ENCODE results near the gene GRID2. TPM values are rescaled to one million over a fixed set of nuclear protein-coding genes. Genes with fewer than 3 reads are reported as not detected.

The GRID2 gene
- total RNA-seq, 1 experiment from 2014 or later: not detected

- Mint-ChIP-seq H3K27me3 (ENCODE audit: insufficient read depth, unreplicated experiment) (no peaks in the 10 kb centered on the region), H3K9me3 (ENCODE audit: unreplicated experiment) (no peaks in the 10 kb centered on the region), H3K4me3 (ENCODE audit: unreplicated experiment) (no peak overlapping the region), H3K36me3 (ENCODE audit: insufficient read depth, unreplicated experiment) (no peaks in the 10 kb centered on the region), H3K27ac (ENCODE audit: unreplicated experiment) (no peak overlapping the region), H3K4me1 (ENCODE audit: low read depth, unreplicated experiment) (no peaks in the 10 kb centered on the region)
- no peaks in the 10 kb centered on the region for H3K36me3 ChIP-seq (ENCODE audit: control insufficient read depth, insufficient read depth, low read length)
- POLR2A ChIA-PET: no interaction called here
- H3K4me3 ChIP-seq (ENCODE audit: low read depth, low read length): no peak overlapping the region
- peaks cover 16% of the 10 kb centered on the region for H3K4me1 ChIP-seq
- no peak for TF ChIP-seq CTCF (IDR thresholded peaks at IDR 0.05; ENCODE audit: insufficient read depth in 1 of 2, low read depth in 1 of 2, low read length in 1 of 2, severe bottlenecking in 1 of 2, unreplicated experiment in 1 of 2)
- intact Hi-C loops (cut with micrococcal nuclease; ENCODE audit: unreplicated experiment): no loop called here
- no TSS peak for BruUV-seq (replicated peaks)
- no peak for DNase-seq
- H3K27me3 ChIP-seq (replicated peaks; ENCODE audit: control insufficient read depth, insufficient read depth, low read length): no peaks in the 10 kb centered on the region
- CTCF ChIA-PET: no interaction called here
- H3K9me3 ChIP-seq: no peaks in the 10 kb centered on the region
These were observed 665.2 kb downstream of the GRID2 start for GRCh38 chr4:92968996-92969395.

- POLR2A ChIA-PET: no interaction called here
- no peaks in the 10 kb centered on the region for H3K4me1 Mint-ChIP-seq (ENCODE audit: low read depth, unreplicated experiment)
- H3K4me1 ChIP-seq: peaks cover 16% of the 10 kb centered on the region
- CTCF ChIA-PET: no interaction called here
- DNase-seq: peak in 1 of 2 experiments; percentile 11
- H3K9me3 ChIP-seq: no peaks in the 10 kb centered on the region
- H3K4me3 Mint-ChIP-seq (ENCODE audit: unreplicated experiment): no peak overlapping the region
- H3K4me3 ChIP-seq (ENCODE audit: low read depth, low read length): no peak overlapping the region
- H3K9me3 Mint-ChIP-seq (ENCODE audit: unreplicated experiment): no peaks in the 10 kb centered on the region
- intact Hi-C loops (cut with micrococcal nuclease; ENCODE audit: unreplicated experiment): no loop called here
- no peaks in the 10 kb centered on the region for H3K36me3 Mint-ChIP-seq (ENCODE audit: insufficient read depth, unreplicated experiment)
- H3K27ac Mint-ChIP-seq (ENCODE audit: unreplicated experiment): no peak overlapping the region
- no TSS peak for BruUV-seq (replicated peaks)
- no peaks in the 10 kb centered on the region for H3K27me3 ChIP-seq (replicated peaks; ENCODE audit: control insufficient read depth, insufficient read depth, low read length)
- no peaks in the 10 kb centered on the region for H3K36me3 ChIP-seq (ENCODE audit: control insufficient read depth, insufficient read depth, low read length)
- no peak for TF ChIP-seq CTCF (IDR thresholded peaks at IDR 0.05; ENCODE audit: insufficient read depth in 1 of 2, low read depth in 1 of 2, low read length in 1 of 2, severe bottlenecking in 1 of 2, unreplicated experiment in 1 of 2)
- no peaks in the 10 kb centered on the region for H3K27me3 Mint-ChIP-seq (ENCODE audit: insufficient read depth, unreplicated experiment)
These were observed 666.0 kb downstream of the GRID2 start for GRCh38 chr4:92969650-92970379.

GRCh38 chr4:92970996-92971395, 667.2 kb downstream of the GRID2 start:
- no peaks in the 10 kb centered on the region for H3K27me3 Mint-ChIP-seq (ENCODE audit: insufficient read depth, unreplicated experiment)
- Histone ChIP-seq H3K4me3 (ENCODE audit: low read depth, low read length) (no peak overlapping the region), H3K9me3 (no peaks in the 10 kb centered on the region), H3K36me3 (ENCODE audit: control insufficient read depth, insufficient read depth, low read length) (no peaks in the 10 kb centered on the region), H3K4me1 (peaks cover 16% of the 10 kb centered on the region), H3K27me3 (replicated peaks; ENCODE audit: control insufficient read depth, insufficient read depth, low read length) (no peaks in the 10 kb centered on the region)
- DNase-seq: no peak
- no peak for TF ChIP-seq CTCF (IDR thresholded peaks at IDR 0.05; ENCODE audit: insufficient read depth in 1 of 2, low read depth in 1 of 2, low read length in 1 of 2, severe bottlenecking in 1 of 2, unreplicated experiment in 1 of 2)
- H3K4me1 Mint-ChIP-seq (ENCODE audit: low read depth, unreplicated experiment): no peaks in the 10 kb centered on the region
- POLR2A ChIA-PET: no interaction called here
- no peak overlapping the region for H3K27ac Mint-ChIP-seq (ENCODE audit: unreplicated experiment)
- H3K9me3 Mint-ChIP-seq (ENCODE audit: unreplicated experiment): no peaks in the 10 kb centered on the region
- CTCF ChIA-PET: no interaction called here
- H3K4me3 Mint-ChIP-seq (ENCODE audit: unreplicated experiment): no peak overlapping the region
- no peaks in the 10 kb centered on the region for H3K36me3 Mint-ChIP-seq (ENCODE audit: insufficient read depth, unreplicated experiment)
- BruUV-seq (replicated peaks): no TSS peak
- intact Hi-C loops (cut with micrococcal nuclease; ENCODE audit: unreplicated experiment): no loop called here
